ENCODE measurements around the gene SCD. TPM values are rescaled to one million over a fixed set of nuclear protein-coding genes. Genes with fewer than 3 reads are reported as not detected.

SCD gene
- total RNA-seq, 2 experiments from 2014 or later: 271 TPM

DNA sequence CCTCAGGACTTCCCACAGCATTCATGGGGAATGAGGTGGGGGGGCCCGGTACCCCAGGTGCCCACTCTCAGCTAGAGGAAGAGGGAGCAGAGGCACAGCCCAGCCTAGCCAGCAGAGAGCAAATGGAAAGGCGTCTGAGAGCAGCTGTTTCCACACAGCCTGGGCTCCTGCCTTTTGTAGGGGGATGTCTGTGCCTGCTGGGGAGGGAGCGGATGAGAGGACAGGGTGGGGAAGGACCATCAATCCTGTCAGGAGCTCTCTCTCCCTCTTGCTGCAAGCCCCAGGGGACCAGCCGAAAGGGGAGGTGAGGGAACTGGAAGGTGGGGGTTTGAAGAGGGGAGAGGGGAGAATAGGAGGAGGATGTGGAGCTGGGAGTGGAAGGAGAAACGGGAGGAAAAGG is 17.0 kb upstream of the SCD start, which contains the start of gene PKD2L1:
TSS of gene PKD2L1 (minus strand) at position 150 of the 400 bp plus-strand sequence. CDS start at position 25, 125 bp downstream.
- intact Hi-C loops (cut with micrococcal nuclease): no loop called here
- TF ChIP-seq, protein P1, sequence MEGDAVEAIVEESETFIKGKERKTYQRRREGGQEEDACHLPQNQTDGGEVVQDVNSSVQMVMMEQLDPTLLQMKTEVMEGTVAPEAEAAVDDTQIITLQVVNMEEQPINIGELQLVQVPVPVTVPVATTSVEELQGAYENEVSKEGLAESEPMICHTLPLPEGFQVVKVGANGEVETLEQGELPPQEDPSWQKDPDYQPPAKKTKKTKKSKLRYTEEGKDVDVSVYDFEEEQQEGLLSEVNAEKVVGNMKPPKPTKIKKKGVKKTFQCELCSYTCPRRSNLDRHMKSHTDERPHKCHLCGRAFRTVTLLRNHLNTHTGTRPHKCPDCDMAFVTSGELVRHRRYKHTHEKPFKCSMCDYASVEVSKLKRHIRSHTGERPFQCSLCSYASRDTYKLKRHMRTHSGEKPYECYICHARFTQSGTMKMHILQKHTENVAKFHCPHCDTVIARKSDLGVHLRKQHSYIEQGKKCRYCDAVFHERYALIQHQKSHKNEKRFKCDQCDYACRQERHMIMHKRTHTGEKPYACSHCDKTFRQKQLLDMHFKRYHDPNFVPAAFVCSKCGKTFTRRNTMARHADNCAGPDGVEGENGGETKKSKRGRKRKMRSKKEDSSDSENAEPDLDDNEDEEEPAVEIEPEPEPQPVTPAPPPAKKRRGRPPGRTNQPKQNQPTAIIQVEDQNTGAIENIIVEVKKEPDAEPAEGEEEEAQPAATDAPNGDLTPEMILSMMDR (IDR thresholded peaks at IDR 0.05): no peak
- H3K4me3 Mint-ChIP-seq: no peak within 1 kb of the TSS
- ChIA-PET POLR2A (interaction anchor here (0.8 to 1.2 kb wide), 3 partner anchors 16 to 48 kb away, joined by 3 read pairs; no protein-coding TSS in a partner anchor), CTCF (interaction anchor here (1.4 kb wide), 1 partner anchor 104 kb away, joined by 4 read pairs; no protein-coding TSS in a partner anchor)
- ATAC-seq: no peak
- no peaks in the 10 kb centered on the region for H3K36me3 Mint-ChIP-seq (ENCODE audit: low read depth)
- H3K9me3 Mint-ChIP-seq: no peaks in the 10 kb centered on the region
- H3K27ac Mint-ChIP-seq: no peak within 1 kb of the TSS
- no peak for DNase-seq
- H3K27me3 Mint-ChIP-seq: peaks cover 3% of the 10 kb centered on the region
- H3K4me1 Mint-ChIP-seq (ENCODE audit: low read depth): peaks cover 17% of the 10 kb centered on the region

DNA sequence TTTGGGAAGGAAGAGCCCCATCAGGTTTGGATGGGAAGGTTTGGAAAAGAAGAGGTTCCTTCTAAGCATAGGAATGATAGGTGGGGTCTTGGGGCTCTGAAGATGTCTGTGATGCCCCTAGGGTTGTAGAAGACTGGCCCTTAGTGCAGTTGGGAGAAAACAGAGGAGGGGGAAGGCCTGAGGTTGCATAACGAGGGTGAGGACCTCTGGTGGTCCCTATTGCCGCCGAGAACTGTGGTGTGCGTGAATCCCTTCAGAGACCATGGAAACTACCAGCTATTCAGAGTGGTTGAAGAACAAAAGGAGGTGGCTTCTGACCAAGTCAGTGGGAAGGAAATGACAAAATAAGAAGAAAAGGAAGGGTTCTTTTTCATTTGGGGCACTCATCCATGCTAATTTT is 13.9 kb upstream of the SCD start:
- TF ChIP-seq, protein P1 (IDR thresholded peaks at IDR 0.05): no peak
- no peak overlapping the region for H3K4me3 Mint-ChIP-seq

DNA sequence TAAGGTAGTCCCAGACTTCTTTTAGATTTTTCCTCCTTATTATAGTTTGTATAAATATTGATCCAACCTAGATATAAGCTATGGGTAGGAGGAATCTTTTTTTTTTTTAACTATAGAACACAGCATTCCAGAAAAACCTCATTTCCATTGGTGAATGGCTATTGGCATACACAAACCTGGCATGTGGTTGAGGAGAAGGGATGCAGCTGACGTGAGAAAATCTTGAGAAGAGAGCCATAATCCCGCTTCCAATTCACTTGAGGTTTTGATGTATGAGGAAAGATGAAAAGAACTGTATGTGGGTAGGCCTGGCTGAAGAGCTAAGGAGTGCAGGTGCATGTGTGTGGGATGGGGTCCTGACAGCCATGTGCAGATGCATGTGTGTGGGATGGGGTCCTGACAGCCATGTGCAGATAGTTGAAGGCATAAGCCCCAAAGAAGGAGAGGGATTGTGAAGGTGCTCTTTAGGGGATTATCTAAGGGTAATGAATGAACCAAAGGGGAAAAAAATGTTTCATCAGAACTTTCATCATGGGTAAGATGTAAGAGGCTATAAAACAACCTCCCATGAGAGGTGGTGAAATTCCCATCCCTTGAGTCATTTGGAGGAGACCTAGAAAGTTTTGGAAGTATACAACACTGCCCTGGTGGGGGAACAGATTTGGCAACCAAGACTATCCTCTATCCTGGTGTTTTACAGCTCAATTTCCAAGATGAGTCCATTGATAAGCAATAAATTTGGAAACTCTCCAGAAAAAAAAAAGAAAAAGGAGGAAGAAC is 13.2 kb upstream of the SCD start:
- Mint-ChIP-seq H3K27ac (no peak overlapping the region), H3K9me3 (no peaks in the 10 kb centered on the region), H3K36me3 (ENCODE audit: low read depth) (no peaks in the 10 kb centered on the region), H3K27me3 (peaks cover 3% of the 10 kb centered on the region), H3K4me3 (no peak overlapping the region), H3K4me1 (ENCODE audit: low read depth) (no peaks in the 10 kb centered on the region)
- intact Hi-C loops (cut with micrococcal nuclease): no loop called here
- DNase-seq (no peak), ATAC-seq (no peak)
- CTCF ChIA-PET: interaction anchor here (0.6 to 16.7 kb wide), 5 partner anchors 9 to 185 kb away, joined by 3 to 292 read pairs (median 4); no protein-coding TSS in a partner anchor
- TF ChIP-seq, protein P1 (IDR thresholded peaks at IDR 0.05): no peak
- POLR2A ChIA-PET: interaction anchor here (0.6 kb wide), 1 partner anchor 547 kb away, joined by 3 read pairs; no protein-coding TSS in a partner anchor

More for the DNA sequence above, 13.9 kb upstream of the SCD start:
- CTCF ChIA-PET: interaction anchor here (1.3 to 16.7 kb wide), 3 partner anchors 9 to 176 kb away, joined by 3 to 292 read pairs (median 5); no protein-coding TSS in a partner anchor
- Mint-ChIP-seq H3K4me1 (ENCODE audit: low read depth) (no peaks in the 10 kb centered on the region), H3K36me3 (ENCODE audit: low read depth) (no peaks in the 10 kb centered on the region), H3K27me3 (peaks cover 3% of the 10 kb centered on the region), H3K27ac (no peak overlapping the region), H3K9me3 (no peaks in the 10 kb centered on the region)
- ATAC-seq: no peak
- POLR2A ChIA-PET: interaction anchor here (1.2 kb wide), 1 partner anchor 13 kb away, joined by 4 read pairs; the partner anchor contains the start of gene SCD
- intact Hi-C loops (cut with micrococcal nuclease): no loop called here
- no peak for DNase-seq

DNA sequence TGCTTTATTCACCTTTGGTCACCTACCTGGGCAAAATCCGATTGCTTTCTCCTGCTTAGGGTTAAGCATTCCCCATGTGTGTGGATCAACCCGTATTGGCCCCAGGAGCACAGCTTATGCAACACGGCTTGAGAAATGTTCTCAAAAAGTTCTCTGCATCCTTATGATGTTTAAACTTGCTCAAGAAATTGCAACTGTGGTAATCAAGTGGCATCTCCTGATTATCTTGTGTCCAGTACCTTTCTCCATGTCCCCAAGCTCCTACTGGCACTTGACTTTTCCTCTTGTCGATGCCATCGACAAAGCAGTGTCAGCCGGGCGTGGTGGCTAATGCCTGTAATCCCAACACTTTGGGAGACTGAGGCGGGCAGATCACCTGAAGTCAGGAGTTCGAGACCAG is 12.3 kb upstream of the SCD start:
- Mint-ChIP-seq H3K9me3 (no peaks in the 10 kb centered on the region), H3K27ac (no peak overlapping the region), H3K4me1 (ENCODE audit: low read depth) (no peaks in the 10 kb centered on the region), H3K27me3 (peaks cover 3% of the 10 kb centered on the region), H3K4me3 (no peak overlapping the region), H3K36me3 (ENCODE audit: low read depth) (no peaks in the 10 kb centered on the region)
- ChIA-PET POLR2A (no interaction called here), CTCF (interaction anchor here (0.5 to 16.7 kb wide), 4 partner anchors 8 to 569 kb away, joined by 3 to 292 read pairs (median 4); no protein-coding TSS in a partner anchor)
- DNase-seq (no peak), ATAC-seq (no peak)
- intact Hi-C loops (cut with micrococcal nuclease): loop anchor here (5.0 kb wide), 1 partner anchor 173 kb away; no protein-coding TSS in a partner anchor
- TF ChIP-seq, protein P1 (IDR thresholded peaks at IDR 0.05): no peak

All from activated CD8-positive, alpha-beta T cell treated with anti-CD3 and anti-CD28 coated beads for 36 hours (primary cell).